Neural cell (in vitro differentiated cells): ENCODE results near the gene IL36B.

Source experiments
- CTCF ChIP-seq: fragments of 450-650 bp; IDR thresholded peaks from 2 replicates; pipeline ENCODE4 v1.5.1; 2014; ENCODE audit warnings: antibody characterized with exemption, mild to moderate bottlenecking, moderate library complexity; ENCODE audit not compliant: poor library complexity, severe bottlenecking
- EZH2 ChIP-seq: fragments of 200-600, 300-800 bp; shearing (Covaris generic), sonication (generic); IDR thresholded peaks from 2 replicates; pipeline ENCODE4 v1.6.1; 2014; ENCODE audit warnings: antibody characterized with exemption, low read length, borderline replicate concordance, mild to moderate bottlenecking; ENCODE audit not compliant: insufficient read depth, poor library complexity, severe bottlenecking
- POLR2AphosphoS5 ChIP-seq: IDR thresholded peaks from 2 replicates; pipeline ENCODE4 v1.6.1; 2012

- no peak for TF ChIP-seq CTCF
- no peak for TF ChIP-seq POLR2AphosphoS5
- no peak for TF ChIP-seq EZH2
These were observed 1.5 kb downstream of the IL36B start for GRCh38 chr2:113050921-113051895.
